ENCODE data around the gene ACSL6. TPM values are rescaled to one million over a fixed set of nuclear protein-coding genes. Genes with fewer than 3 reads are reported as not detected.

Gene ACSL6
- total RNA-seq, 1 donor from 2014 or later = not detected

GRCh38 chr5:132001647-132002561, 9.6 kb downstream of the ACSL6 start:
- H3K9me3 Mint-ChIP-seq (ENCODE audit: unreplicated experiment) = no peaks in the 10 kb centered on the region
- H3K36me3 Mint-ChIP-seq (ENCODE audit: unreplicated experiment) = no peaks in the 10 kb centered on the region
- peaks cover 7% of the 10 kb centered on the region for H3K4me1 Mint-ChIP-seq (ENCODE audit: unreplicated experiment)
- no peak for TF ChIP-seq CTCF (IDR thresholded peaks at IDR 0.05)
- H3K27ac Mint-ChIP-seq (ENCODE audit: unreplicated experiment) = no peak overlapping the region
- no peak overlapping the region for H3K4me3 Mint-ChIP-seq (ENCODE audit: unreplicated experiment)
- no peak for DNase-seq (ENCODE audit: extremely low spot score, unreplicated experiment)
- peaks cover 7% of the 10 kb centered on the region for H3K27me3 Mint-ChIP-seq (ENCODE audit: unreplicated experiment)

- Mint-ChIP-seq H3K27ac (ENCODE audit: unreplicated experiment) (no peak overlapping the region), H3K4me3 (ENCODE audit: unreplicated experiment) (no peak overlapping the region), H3K4me1 (ENCODE audit: unreplicated experiment) (peaks cover 7% of the 10 kb centered on the region), H3K9me3 (ENCODE audit: unreplicated experiment) (no peaks in the 10 kb centered on the region), H3K36me3 (ENCODE audit: unreplicated experiment) (no peaks in the 10 kb centered on the region), H3K27me3 (ENCODE audit: unreplicated experiment) (peaks cover 7% of the 10 kb centered on the region)
- no peak for DNase-seq (ENCODE audit: extremely low spot score, unreplicated experiment)
- no peak for TF ChIP-seq CTCF (IDR thresholded peaks at IDR 0.05)
Measured at GRCh38 chr5:132000677-132001453, 10.6 kb downstream of the ACSL6 start.

- Mint-ChIP-seq H3K4me1 (ENCODE audit: unreplicated experiment) (peaks cover 7% of the 10 kb centered on the region), H3K36me3 (ENCODE audit: unreplicated experiment) (no peaks in the 10 kb centered on the region), H3K9me3 (ENCODE audit: unreplicated experiment) (no peaks in the 10 kb centered on the region), H3K4me3 (ENCODE audit: unreplicated experiment) (no peak overlapping the region), H3K27ac (ENCODE audit: unreplicated experiment) (no peak overlapping the region), H3K27me3 (ENCODE audit: unreplicated experiment) (peaks cover 5% of the 10 kb centered on the region)
- no peak for DNase-seq (ENCODE audit: extremely low spot score, unreplicated experiment)
- no peak for TF ChIP-seq CTCF (IDR thresholded peaks at IDR 0.05)
Measured at GRCh38 chr5:132000241-132000490, 11.3 kb downstream of the ACSL6 start.

- Mint-ChIP-seq H3K27ac (ENCODE audit: unreplicated experiment) (no peak overlapping the region), H3K4me3 (ENCODE audit: unreplicated experiment) (no peak overlapping the region), H3K36me3 (ENCODE audit: unreplicated experiment) (no peaks in the 10 kb centered on the region), H3K4me1 (ENCODE audit: unreplicated experiment) (peaks cover 7% of the 10 kb centered on the region), H3K9me3 (ENCODE audit: unreplicated experiment) (no peaks in the 10 kb centered on the region), H3K27me3 (ENCODE audit: unreplicated experiment) (peaks cover 5% of the 10 kb centered on the region)
- DNase-seq (ENCODE audit: extremely low spot score, unreplicated experiment) = no peak
- TF ChIP-seq CTCF (IDR thresholded peaks at IDR 0.05) = no peak
Measured at GRCh38 chr5:131999441-132000240, 11.8 kb downstream of the ACSL6 start.

All from osteocyte (in vitro differentiated cells).